ENCODE measurements around the gene SMARCA4.
"Not testable (repeated sequence)": the region's sequence is repeated elsewhere in the genome, so short reads cannot be mapped to it uniquely, and the experiment has no call there.

Gene SMARCA4

DNA sequence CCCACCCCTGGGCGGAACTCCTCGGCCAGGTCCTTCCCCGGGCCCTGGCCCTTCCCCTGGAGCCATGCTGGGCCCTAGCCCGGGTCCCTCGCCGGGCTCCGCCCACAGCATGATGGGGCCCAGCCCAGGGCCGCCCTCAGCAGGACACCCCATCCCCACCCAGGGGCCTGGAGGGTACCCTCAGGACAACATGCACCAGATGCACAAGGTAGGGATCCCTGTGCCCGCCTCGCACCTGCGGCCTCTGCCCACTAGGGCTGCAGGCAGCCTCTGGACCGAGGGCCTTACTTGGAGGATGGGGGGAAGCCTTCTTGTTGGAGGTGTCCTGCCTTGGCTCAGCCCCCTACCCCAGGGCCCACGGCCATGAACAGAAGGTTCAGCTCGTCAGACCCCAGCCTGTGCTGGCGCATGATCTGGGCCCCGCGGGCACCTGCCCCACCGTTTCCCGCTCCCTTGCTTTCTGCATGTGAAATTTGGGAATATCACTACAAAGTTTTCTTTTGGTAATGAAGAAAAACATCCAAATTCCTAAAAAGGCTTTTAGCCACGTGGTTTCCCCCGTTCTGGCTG lies 23.4 kb downstream of the SMARCA4 start:
- Mint-ChIP-seq H3K27ac (peak overlapping the region in 1 of 2 donors; percentile 19), H3K4me3 (no peak overlapping the region), H3K4me1 (peaks cover 20% of the 10 kb centered on the region), H3K9me3 (no peaks in the 10 kb centered on the region), H3K27me3 (no peaks in the 10 kb centered on the region)
- DNase-seq = no peak
- peak; percentile 41 for ATAC-seq

- no peak for DNase-seq
- H3K27ac Mint-ChIP-seq = peak overlapping the region; percentile 61 to 93
- no peaks in the 10 kb centered on the region for H3K9me3 Mint-ChIP-seq
- ATAC-seq = no peak
- H3K4me3 Mint-ChIP-seq = no peak overlapping the region
- peaks cover 12% of the 10 kb centered on the region for H3K4me1 Mint-ChIP-seq
- H3K27me3 Mint-ChIP-seq = no peaks in the 10 kb centered on the region
Observed at GRCh38 chr19:10985502-10985901, 24.7 kb downstream of the SMARCA4 start.

GRCh38 chr19:10986301-10987127 lies 25.7 kb downstream of the SMARCA4 start:
- Mint-ChIP-seq H3K4me3 (no peak overlapping the region), H3K27ac (no peak overlapping the region), H3K27me3 (no peaks in the 10 kb centered on the region), H3K4me1 (peaks cover 12% of the 10 kb centered on the region), H3K9me3 (no peaks in the 10 kb centered on the region)
- DNase-seq = no peak
- ATAC-seq = no peak

GRCh38 chr19:10987571-10988297 lies 26.9 kb downstream of the SMARCA4 start:
- H3K9me3 Mint-ChIP-seq = no peaks in the 10 kb centered on the region
- H3K4me1 Mint-ChIP-seq = peaks cover 9% of the 10 kb centered on the region
- H3K27ac Mint-ChIP-seq = no peak overlapping the region
- H3K27me3 Mint-ChIP-seq = no peaks in the 10 kb centered on the region
- no peak for DNase-seq
- ATAC-seq = no peak
- no peak overlapping the region for H3K4me3 Mint-ChIP-seq

- no peak overlapping the region for H3K27ac Mint-ChIP-seq
- H3K4me3 Mint-ChIP-seq = no peak overlapping the region
- ATAC-seq = no peak
- DNase-seq = no peak
- no peaks in the 10 kb centered on the region for H3K27me3 Mint-ChIP-seq
- H3K9me3 Mint-ChIP-seq = no peaks in the 10 kb centered on the region
- H3K4me1 Mint-ChIP-seq = peaks cover 6% of the 10 kb centered on the region
Observed at GRCh38 chr19:10988380-10988779, 27.6 kb downstream of the SMARCA4 start.

DNA sequence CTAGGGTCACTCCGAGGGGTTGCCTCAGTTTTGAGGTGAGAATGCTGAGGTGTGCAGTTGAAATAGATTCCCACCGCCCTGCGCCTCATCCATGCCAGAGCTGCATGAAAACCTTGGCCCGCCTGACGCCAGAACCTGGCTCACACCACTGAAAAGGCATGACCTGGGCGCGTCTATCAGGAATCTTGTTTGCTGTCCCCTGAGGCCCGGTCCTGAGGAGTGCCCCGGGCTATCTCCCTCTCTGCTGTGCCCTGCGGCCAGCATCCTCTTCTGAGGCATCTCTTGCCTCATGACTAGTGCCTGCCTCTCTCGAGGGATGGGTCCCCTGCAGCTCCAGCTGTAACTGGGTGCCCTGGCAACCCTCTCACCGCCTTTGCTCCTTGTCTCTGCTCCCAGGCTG lies 28.1 kb downstream of the SMARCA4 start:
- Mint-ChIP-seq H3K4me1 (peaks cover 6% of the 10 kb centered on the region), H3K27ac (no peak overlapping the region), H3K27me3 (no peaks in the 10 kb centered on the region), H3K9me3 (no peaks in the 10 kb centered on the region), H3K4me3 (no peak overlapping the region)
- DNase-seq (no peak), ATAC-seq (no peak)

DNA sequence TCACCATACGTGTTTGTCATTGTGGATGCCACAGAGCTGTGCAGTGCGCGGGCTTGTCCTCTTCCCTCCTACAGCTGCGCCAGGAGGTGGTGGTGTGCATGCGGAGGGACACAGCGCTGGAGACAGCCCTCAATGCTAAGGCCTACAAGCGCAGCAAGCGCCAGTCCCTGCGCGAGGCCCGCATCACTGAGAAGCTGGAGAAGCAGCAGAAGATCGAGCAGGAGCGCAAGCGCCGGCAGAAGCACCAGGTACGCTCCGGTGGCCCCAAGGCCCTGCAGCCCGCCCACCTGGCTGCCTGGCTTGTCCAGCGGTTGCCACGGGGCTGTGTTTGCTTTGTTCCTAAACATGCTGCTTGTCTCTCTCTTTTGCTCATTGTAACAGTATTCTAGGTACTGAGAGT lies 30.2 kb downstream of the SMARCA4 start:
- Mint-ChIP-seq H3K9me3 (no peaks in the 10 kb centered on the region), H3K27me3 (no peaks in the 10 kb centered on the region), H3K4me3 (no peak overlapping the region), H3K27ac (no peak overlapping the region), H3K4me1 (no peaks in the 10 kb centered on the region)
- no peak for ATAC-seq
- no peak for DNase-seq

GRCh38 chr19:10991521-10992081 lies 30.8 kb downstream of the SMARCA4 start:
- H3K4me3 Mint-ChIP-seq = no peak overlapping the region
- H3K27me3 Mint-ChIP-seq = no peaks in the 10 kb centered on the region
- no peaks in the 10 kb centered on the region for H3K9me3 Mint-ChIP-seq
- DNase-seq (no peak), ATAC-seq (no peak)
- H3K27ac Mint-ChIP-seq = peak overlapping the region in 1 of 2 donors; percentile 20
- no peaks in the 10 kb centered on the region for H3K4me1 Mint-ChIP-seq

- H3K4me3 Mint-ChIP-seq, H3K4me1 Mint-ChIP-seq, DNase-seq, H3K27ac Mint-ChIP-seq, H3K27me3 Mint-ChIP-seq, H3K9me3 Mint-ChIP-seq, ATAC-seq: not testable (repeated sequence)
Observed at GRCh38 chr19:10992174-10992573, 31.3 kb downstream of the SMARCA4 start.

DNA sequence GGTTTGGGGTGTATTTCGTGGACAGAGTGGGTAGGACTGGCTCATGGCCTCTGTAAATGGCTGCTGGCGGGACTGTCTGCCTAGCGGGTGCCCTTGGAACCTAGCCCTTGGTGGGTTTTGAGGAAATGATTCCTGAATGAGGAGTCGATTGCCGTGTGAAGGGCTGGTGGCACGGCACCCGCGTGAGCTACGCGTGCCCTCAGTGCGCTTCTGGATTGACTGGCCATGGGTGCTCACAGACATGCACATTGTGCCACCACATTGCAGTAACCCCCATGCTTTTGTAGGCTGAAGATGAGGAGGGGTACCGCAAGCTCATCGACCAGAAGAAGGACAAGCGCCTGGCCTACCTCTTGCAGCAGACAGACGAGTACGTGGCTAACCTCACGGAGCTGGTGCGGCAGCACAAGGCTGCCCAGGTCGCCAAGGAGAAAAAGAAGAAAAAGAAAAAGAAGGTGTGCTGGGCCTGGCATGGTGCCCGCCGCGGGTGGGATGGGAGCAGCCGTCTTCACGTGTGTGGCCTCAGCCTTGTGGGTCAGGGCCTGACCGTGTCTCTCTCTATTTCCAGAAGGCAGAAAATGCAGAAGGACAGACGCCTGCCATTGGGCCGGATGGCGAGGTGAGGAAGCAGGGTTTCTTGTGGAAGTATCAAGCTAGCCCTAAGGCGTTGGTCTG lies 35.2 kb downstream of the SMARCA4 start:
- ATAC-seq (no peak), DNase-seq (no peak)
- Mint-ChIP-seq H3K9me3 (no peaks in the 10 kb centered on the region), H3K4me1 (no peaks in the 10 kb centered on the region), H3K27ac (no peak overlapping the region), H3K4me3 (no peak overlapping the region), H3K27me3 (no peaks in the 10 kb centered on the region)

GRCh38 chr19:10998045-10998533 lies 37.3 kb downstream of the SMARCA4 start:
- Mint-ChIP-seq H3K27ac (no peak overlapping the region), H3K4me1 (no peaks in the 10 kb centered on the region), H3K27me3 (no peaks in the 10 kb centered on the region), H3K9me3 (no peaks in the 10 kb centered on the region), H3K4me3 (no peak overlapping the region)
- ATAC-seq = no peak
- no peak for DNase-seq

GRCh38 chr19:10998666-10999065 lies 37.8 kb downstream of the SMARCA4 start:
- Mint-ChIP-seq H3K27me3 (no peaks in the 10 kb centered on the region), H3K4me1 (no peaks in the 10 kb centered on the region), H3K27ac (no peak overlapping the region), H3K9me3 (no peaks in the 10 kb centered on the region), H3K4me3 (no peak overlapping the region)
- ATAC-seq (no peak), DNase-seq (no peak)

DNA sequence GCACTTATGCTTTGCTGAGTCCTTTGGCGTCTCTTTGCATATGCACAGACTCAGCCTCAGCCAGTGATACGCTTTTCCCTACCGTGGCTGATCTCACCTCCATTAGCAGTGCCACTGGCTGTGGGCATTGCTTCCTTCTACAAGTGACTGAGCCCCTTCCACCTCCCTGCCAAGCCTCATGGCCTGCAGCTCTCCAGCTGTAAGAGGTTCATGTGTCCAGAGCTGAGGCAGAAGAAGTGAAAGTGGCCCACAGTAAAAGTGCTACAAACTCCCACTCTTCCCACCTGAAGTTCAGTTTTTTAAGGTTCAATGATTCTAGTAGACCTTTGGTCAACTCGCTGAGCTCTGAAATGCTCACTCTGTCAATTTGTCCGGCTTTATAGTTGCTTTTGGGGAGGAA lies 44.7 kb downstream of the SMARCA4 start:
- H3K4me1 Mint-ChIP-seq = no peaks in the 10 kb centered on the region
- no peaks in the 10 kb centered on the region for H3K9me3 Mint-ChIP-seq
- ATAC-seq (no peak), DNase-seq (no peak)
- peak overlapping the region in 1 of 2 donors; percentile 68 for H3K27ac Mint-ChIP-seq
- no peak overlapping the region for H3K4me3 Mint-ChIP-seq
- no peaks in the 10 kb centered on the region for H3K27me3 Mint-ChIP-seq

- no peak for ATAC-seq
- no peaks in the 10 kb centered on the region for H3K27me3 Mint-ChIP-seq
- no peak for DNase-seq
- no peaks in the 10 kb centered on the region for H3K9me3 Mint-ChIP-seq
- H3K4me3 Mint-ChIP-seq = no peak overlapping the region
- H3K4me1 Mint-ChIP-seq = no peaks in the 10 kb centered on the region
- peak overlapping the region in 1 of 2 donors; percentile 67 for H3K27ac Mint-ChIP-seq
Observed at GRCh38 chr19:11007385-11007784, 46.6 kb downstream of the SMARCA4 start.

- ATAC-seq = no peak
- DNase-seq = no peak
- H3K4me1 Mint-ChIP-seq = no peaks in the 10 kb centered on the region
- H3K27ac Mint-ChIP-seq = no peak overlapping the region
- no peaks in the 10 kb centered on the region for H3K9me3 Mint-ChIP-seq
- H3K27me3 Mint-ChIP-seq = no peaks in the 10 kb centered on the region
- H3K4me3 Mint-ChIP-seq = no peak overlapping the region
Observed at GRCh38 chr19:11007962-11008532, 47.2 kb downstream of the SMARCA4 start.
